Endothelial cell of umbilical vein (primary cell): ENCODE measurements around the gene POLR3G. TPM values are rescaled to one million over a fixed set of nuclear protein-coding genes. Genes with fewer than 3 reads are reported as not detected.

Experiments
- BruUV-seq: library from RNA; stranded (reverse); fragments of 400-500 nt; replicated peaks from 2 replicates; lab custom pipeline; 2021; lab: Mats Ljungman, UMichigan
- CTCF ChIA-PET: fragments of 300-600, 350-600 bp; sonication (Branson Sonifier 250); formaldehyde crosslinking; loops from one replicate; lab custom pipeline; 2021; ENCODE audit warnings: antibody characterized with exemption, inconsistent platforms; lab: Charles Lee
- POLR2A ChIA-PET: fragments of 300-600, 350-600 bp; sonication (Branson Sonifier 250); formaldehyde crosslinking; loops from one replicate; lab custom pipeline; 2021; ENCODE audit warnings: antibody characterized with exemption, inconsistent platforms; lab: Charles Lee
- DNase-seq: peaks from one replicate; pipeline ENCODE4 v3.0.0-alpha.2; 2011; ENCODE audit warnings: low read depth, low spot score
- FAIRE-seq: peaks from 2 replicates; lab custom pipeline; 2011; peaks lifted over from hg19 to GRCh38; lab: Jason Lieb, UNC
- H2AFZ ChIP-seq: 2 replicates; pipeline ENCODE4 v1.6.0; 2012; ENCODE audit warnings: low read depth, low read length, control low read depth, inconsistent platforms
- H3K27ac ChIP-seq: 2 replicates; pipeline ENCODE4 v1.5.1; 2011; ENCODE audit warnings: low read depth, mild to moderate bottlenecking, control low read depth, low read length, moderate library complexity; ENCODE audit not compliant: insufficient read depth
- H3K27me3 ChIP-seq, 2 experiments: 2 replicates each; pipeline versions ENCODE4 v1.6.0 to v1.6.1; 2011; ENCODE audit warnings: low read length in 2 of 2, mixed read lengths in 1 of 2; ENCODE audit not compliant: control insufficient read depth in 2 of 2, insufficient read depth in 2 of 2
- H3K36me3 ChIP-seq, 2 experiments: 2 replicates in 1 of 2; 3 replicates in 1 of 2; pipeline ENCODE4 v1.5.1; 2011; ENCODE audit warnings: low read length in 2 of 2, mild to moderate bottlenecking in 1 of 2, moderate library complexity in 1 of 2; ENCODE audit not compliant: control insufficient read depth in 2 of 2, insufficient read depth in 2 of 2; ENCODE audit errors: extremely low read depth in 1 of 2
- H3K4me1 ChIP-seq: 3 replicates; pipeline ENCODE4 v1.5.1; 2011; ENCODE audit warnings: mild to moderate bottlenecking, low read length; ENCODE audit not compliant: control insufficient read depth, insufficient read depth; ENCODE audit errors: extremely low read depth
- H3K4me2 ChIP-seq: 2 replicates; pipeline ENCODE4 v1.6.1; 2011; ENCODE audit warnings: low read length, control low read depth, mixed read lengths; ENCODE audit not compliant: insufficient read depth
- H3K4me3 ChIP-seq, 3 experiments: fragments of 200-600 bp in 1 of 3; sonication (generic), shearing (Covaris generic) in 1 of 3; replicated peaks in 1 of 3; 2 replicates each; pipeline ENCODE4 v1.5.1; 2011 to 2016; ENCODE audit warnings: control low read depth in 3 of 3, low read length in 3 of 3, mild to moderate bottlenecking in 2 of 3, inconsistent platforms in 1 of 3, low read depth in 1 of 3, moderate library complexity in 1 of 3; ENCODE audit not compliant: insufficient read depth in 1 of 3
- H3K79me2 ChIP-seq: 2 replicates; pipeline ENCODE4 v1.6.0; 2012; ENCODE audit warnings: low read length, inconsistent platforms; ENCODE audit not compliant: control insufficient read depth, insufficient read depth
- H3K9ac ChIP-seq: replicated peaks from 2 replicates; pipeline ENCODE3; 2011; ENCODE audit warnings: low read length, control low read depth; ENCODE audit not compliant: insufficient read depth; ENCODE audit errors: extremely low read depth
- H3K9me1 ChIP-seq: replicated peaks from 3 replicates; pipeline ENCODE4 v1.6.0; 2011; ENCODE audit warnings: mild to moderate bottlenecking, low read length; ENCODE audit not compliant: control insufficient read depth, insufficient read depth; ENCODE audit errors: extremely low read depth
- H3K9me3 ChIP-seq: replicated peaks from 2 replicates; pipeline ENCODE4 v1.5.1; 2012; ENCODE audit warnings: low read length, inconsistent platforms; ENCODE audit not compliant: control insufficient read depth, insufficient read depth
- H4K20me1 ChIP-seq: replicated peaks from 2 replicates; pipeline ENCODE3; 2011; ENCODE audit warnings: mild to moderate bottlenecking, low read length; ENCODE audit not compliant: control insufficient read depth, insufficient read depth; ENCODE audit errors: extremely low read depth
- EZH2 ChIP-seq: IDR thresholded peaks from 2 replicates; pipeline ENCODE4 v1.6.1; 2012; ENCODE audit warnings: borderline replicate concordance, low read depth, mild to moderate bottlenecking, moderate library complexity, low read length, inconsistent platforms; ENCODE audit not compliant: severe bottlenecking
- FOS ChIP-seq: IDR thresholded peaks from 2 replicates; pipeline ENCODE4 v1.6.1; 2011; ENCODE audit warnings: mild to moderate bottlenecking, low read length, moderate library complexity, borderline replicate concordance; ENCODE audit not compliant: insufficient read depth
- GATA2 ChIP-seq: IDR thresholded peaks from 2 replicates; pipeline ENCODE4 v1.7.0; 2011; ENCODE audit warnings: low read depth, mild to moderate bottlenecking, moderate library complexity, mixed read lengths, low read length; ENCODE audit not compliant: insufficient read length, insufficient read depth
- JUN ChIP-seq: IDR thresholded peaks from 2 replicates; pipeline ENCODE4 v1.6.1; 2011; ENCODE audit warnings: borderline replicate concordance, low read depth; ENCODE audit not compliant: insufficient read length, insufficient read depth
- MYC ChIP-seq: IDR thresholded peaks from one replicate; pipeline ENCODE4 v1.6.1; 2011; ENCODE audit warnings: mild to moderate bottlenecking, low read depth, low read length
- POLR2A ChIP-seq: IDR thresholded peaks from 2 replicates; pipeline ENCODE4 v1.6.1; 2012; ENCODE audit warnings: low read depth, mild to moderate bottlenecking, control low read depth, low read length
- POLR2AphosphoS5 ChIP-seq: IDR thresholded peaks from 2 replicates; pipeline ENCODE4 v1.6.1; 2012; ENCODE audit warnings: low read depth, mild to moderate bottlenecking, control low read depth, low read length, moderate library complexity; ENCODE audit not compliant: insufficient read depth
- dilution Hi-C: fragments of 300-500 bp; cut with MboI; formaldehyde crosslinking; loops from one replicate; pipeline ENCODE4 v1.15.0; 2019; ENCODE audit warnings: low sequenced_read_pairs; ENCODE audit not compliant: extremely low pct_ligation_motif_present
- intact Hi-C: fragments of 100-400 bp; cut with micrococcal nuclease; formaldehyde crosslinking; loops from one replicate; pipeline ENCODE4 v1.10.0; 2022
- polyA plus RNA-seq, 4 experiments: library from polyadenylated mRNA; depleted of rRNA in 3 of 4; stranded (reverse) in 3 of 4; unstranded in 1 of 4; fragments of >200 nt; gene quantifications; 2 replicates each; pipeline versions ENCODE4 v1.2.1 to v1.2.3, GENCODE V29; 2011 to 2012; ENCODE audit warnings: missing spikeins in 1 of 4
- total RNA-seq: library from RNA; stranded (reverse); gene quantifications from 2 replicates; pipeline ENCODE4 v1.2.3, GENCODE V29; 2021
- TF ChIP-seq, protein P1 (sequence below), 2 donors: IDR thresholded peaks; 1 replicate in 1 of 2; 2 replicates in 1 of 2; pipeline ENCODE4 v1.5.1; 2011; ENCODE audit warnings: low read length in 2 of 2, mild to moderate bottlenecking in 2 of 2, moderate library complexity in 2 of 2, control low read depth in 1 of 2, inconsistent platforms in 1 of 2, low read depth in 1 of 2; ENCODE audit not compliant: insufficient read depth in 1 of 2; ENCODE audit errors: extremely low read depth in 1 of 2
- TF ChIP-seq, protein P2 (sequence below): IDR thresholded peaks from 2 replicates; pipeline ENCODE4 v1.6.1; 2011; ENCODE audit not compliant: insufficient read depth, insufficient read length

Gene POLR3G
- total and polyA plus RNA-seq, 2 donors (not counting 3 experiments of a cell fraction or from before 2014, with no cell fraction given): 15.0 to 15.7 TPM

- Histone ChIP-seq H3K9me1 (no peaks in the 10 kb centered on the region), H3K4me1 (peaks cover 16% of the 10 kb centered on the region), H3K27me3 (peaks cover 8 to 38% of the 10 kb centered on the region in 2 experiments), H2AFZ (no peak overlapping the region), H3K9ac (no peak overlapping the region), H3K27ac (no peak overlapping the region), H3K9me3 (no peaks in the 10 kb centered on the region), H4K20me1 (no peaks in the 10 kb centered on the region), H3K36me3 (no peaks in the 10 kb centered on the region), H3K79me2 (peaks cover 34% of the 10 kb centered on the region), H3K4me3 (no peak overlapping the region), H3K4me2 (peak overlapping the region; percentile 79)
- FAIRE-seq (no peak), DNase-seq (no peak)
- no TSS peak for BruUV-seq
- TF ChIP-seq POLR2AphosphoS5 (no peak), EZH2 (no peak), MYC (no peak), POLR2A (no peak), JUN (no peak), FOS (no peak), GATA2 (no peak)
- TF ChIP-seq, protein P1, sequence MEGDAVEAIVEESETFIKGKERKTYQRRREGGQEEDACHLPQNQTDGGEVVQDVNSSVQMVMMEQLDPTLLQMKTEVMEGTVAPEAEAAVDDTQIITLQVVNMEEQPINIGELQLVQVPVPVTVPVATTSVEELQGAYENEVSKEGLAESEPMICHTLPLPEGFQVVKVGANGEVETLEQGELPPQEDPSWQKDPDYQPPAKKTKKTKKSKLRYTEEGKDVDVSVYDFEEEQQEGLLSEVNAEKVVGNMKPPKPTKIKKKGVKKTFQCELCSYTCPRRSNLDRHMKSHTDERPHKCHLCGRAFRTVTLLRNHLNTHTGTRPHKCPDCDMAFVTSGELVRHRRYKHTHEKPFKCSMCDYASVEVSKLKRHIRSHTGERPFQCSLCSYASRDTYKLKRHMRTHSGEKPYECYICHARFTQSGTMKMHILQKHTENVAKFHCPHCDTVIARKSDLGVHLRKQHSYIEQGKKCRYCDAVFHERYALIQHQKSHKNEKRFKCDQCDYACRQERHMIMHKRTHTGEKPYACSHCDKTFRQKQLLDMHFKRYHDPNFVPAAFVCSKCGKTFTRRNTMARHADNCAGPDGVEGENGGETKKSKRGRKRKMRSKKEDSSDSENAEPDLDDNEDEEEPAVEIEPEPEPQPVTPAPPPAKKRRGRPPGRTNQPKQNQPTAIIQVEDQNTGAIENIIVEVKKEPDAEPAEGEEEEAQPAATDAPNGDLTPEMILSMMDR (IDR thresholded peaks at IDR 0.05; ENCODE audit: extremely low read depth in 1 of 2, insufficient read depth in 1 of 2, low read depth in 1 of 2, low read length in 2 of 2): no peak
- TF ChIP-seq, protein P2, sequence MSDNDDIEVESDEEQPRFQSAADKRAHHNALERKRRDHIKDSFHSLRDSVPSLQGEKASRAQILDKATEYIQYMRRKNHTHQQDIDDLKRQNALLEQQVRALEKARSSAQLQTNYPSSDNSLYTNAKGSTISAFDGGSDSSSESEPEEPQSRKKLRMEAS: no peak
- POLR2A ChIA-PET: no interaction called here
- dilution Hi-C loops: no loop called here
- CTCF ChIA-PET: interaction anchor here (0.9 to 3.8 kb wide), 6 partner anchors 17 to 91 kb away, joined by 3 to 75 read pairs (median 6); partner anchors contain the start of genes MBLAC2 and POLR3G
- intact Hi-C loops: no loop called here
These were observed 56.2 kb downstream of the POLR3G start for GRCh38 chr5:90530736-90531487.
